Measurements from ENCODE around the gene RPS6KA2. TPM values are rescaled to one million over a fixed set of nuclear protein-coding genes. Genes with fewer than 3 reads are reported as not detected.
"Not testable (repeated sequence)": the region's sequence is repeated elsewhere in the genome, so short reads cannot be mapped to it uniquely, and the experiment has no call there.

The RPS6KA2 gene
- total and polyA plus RNA-seq, 2 donors (not counting 3 experiments of a cell fraction or from before 2014, with no cell fraction given), result 54.5 to 75.8 TPM

DNA sequence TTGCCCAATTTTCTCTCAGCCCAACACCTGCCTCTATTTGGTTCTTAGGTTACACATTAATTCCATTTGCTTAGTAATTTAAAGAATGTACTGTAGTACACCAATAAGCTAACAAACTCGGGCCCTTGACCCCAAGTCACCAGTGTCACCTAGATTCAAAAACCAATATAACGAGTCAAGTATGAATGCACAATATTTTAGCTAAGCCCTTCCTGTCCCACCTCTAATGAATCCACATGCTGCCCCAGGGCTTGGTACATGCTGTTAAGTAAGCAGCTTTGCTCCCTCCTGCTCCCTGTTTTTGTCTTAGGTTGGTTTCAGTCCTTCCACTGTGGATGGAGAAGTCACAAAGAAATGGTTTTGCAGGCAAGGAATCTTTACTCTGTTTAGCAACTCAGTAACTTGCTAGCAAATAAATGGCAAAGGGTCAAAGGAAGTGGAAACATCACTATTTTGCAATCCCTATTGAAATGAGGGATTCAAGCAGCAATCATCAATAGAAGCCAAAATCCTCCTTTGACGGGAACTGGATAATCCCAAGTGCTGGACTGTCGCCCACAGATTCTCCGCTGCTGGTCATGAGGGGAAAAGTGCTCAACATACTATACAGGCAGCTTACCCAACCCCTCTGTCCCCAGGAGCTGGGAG, 239.3 kb downstream of the RPS6KA2 start:
- H3K27me3 ChIP-seq (ENCODE audit: control insufficient read depth in 2 of 2, insufficient read depth in 2 of 2, low read length in 2 of 2), result peaks cover 3 to 4% of the 10 kb centered on the region in 2 experiments
- no peaks in the 10 kb centered on the region for H3K4me1 ChIP-seq (ENCODE audit: control insufficient read depth, extremely low read depth, insufficient read depth, low read length)
- H3K4me3 ChIP-seq (replicated peaks in 1 of 3; ENCODE audit: insufficient read depth in 1 of 3, low read depth in 1 of 3, low read length in 3 of 3), result no peak overlapping the region
- no peak overlapping the region for H3K9ac ChIP-seq (replicated peaks; ENCODE audit: extremely low read depth, insufficient read depth, low read length)
- no peak overlapping the region for H2AFZ ChIP-seq (ENCODE audit: low read depth, low read length)
- DNase-seq (ENCODE audit: low read depth, low spot score) (no peak), FAIRE-seq (no peak)
- no peaks in the 10 kb centered on the region for H3K9me1 ChIP-seq (replicated peaks; ENCODE audit: control insufficient read depth, extremely low read depth, insufficient read depth, low read length)
- no peaks in the 10 kb centered on the region for H3K9me3 ChIP-seq (replicated peaks; ENCODE audit: control insufficient read depth, insufficient read depth, low read length)
- no peaks in the 10 kb centered on the region for H3K79me2 ChIP-seq (ENCODE audit: control insufficient read depth, insufficient read depth, low read length)
- no TSS peak for BruUV-seq (replicated peaks)
- intact Hi-C loops (cut with micrococcal nuclease) (no loop called here), dilution Hi-C loops (cut with MboI; ENCODE audit: extremely low pct_ligation_motif_present, low sequenced_read_pairs) (no loop called here)
- ChIA-PET CTCF (interaction anchor here (2.0 to 3.3 kb wide), 3 partner anchors 13 to 112 kb away, joined by 8 to 17 read pairs (median 13); no protein-coding TSS in a partner anchor), POLR2A (no interaction called here)
- no peaks in the 10 kb centered on the region for H3K36me3 ChIP-seq (ENCODE audit: control insufficient read depth in 2 of 2, extremely low read depth in 1 of 2, insufficient read depth in 2 of 2, low read length in 2 of 2)
- TF ChIP-seq MYC (IDR thresholded peaks at IDR 0.05; ENCODE audit: low read depth, low read length), result no peak
- H4K20me1 ChIP-seq (replicated peaks; ENCODE audit: control insufficient read depth, extremely low read depth, insufficient read depth, low read length), result no peaks in the 10 kb centered on the region
- no peak overlapping the region for H3K4me2 ChIP-seq (ENCODE audit: insufficient read depth, low read length)
- no peak overlapping the region for H3K27ac ChIP-seq (ENCODE audit: insufficient read depth, low read depth, low read length)

- H3K9me3 ChIP-seq (replicated peaks; ENCODE audit: control insufficient read depth, insufficient read depth, low read length); H3K79me2 ChIP-seq (ENCODE audit: control insufficient read depth, insufficient read depth, low read length); H3K4me3 ChIP-seq (replicated peaks in 1 of 3; ENCODE audit: insufficient read depth in 1 of 3, low read depth in 1 of 3, low read length in 3 of 3); H2AFZ ChIP-seq (ENCODE audit: low read depth, low read length); H3K9ac ChIP-seq (replicated peaks; ENCODE audit: extremely low read depth, insufficient read depth, low read length); intact Hi-C loops (cut with micrococcal nuclease); H3K4me1 ChIP-seq (ENCODE audit: control insufficient read depth, extremely low read depth, insufficient read depth, low read length); H3K4me2 ChIP-seq (ENCODE audit: insufficient read depth, low read length); H4K20me1 ChIP-seq (replicated peaks; ENCODE audit: control insufficient read depth, extremely low read depth, insufficient read depth, low read length); DNase-seq (ENCODE audit: low read depth, low spot score); BruUV-seq (replicated peaks); H3K27ac ChIP-seq (ENCODE audit: insufficient read depth, low read depth, low read length); H3K9me1 ChIP-seq (replicated peaks; ENCODE audit: control insufficient read depth, extremely low read depth, insufficient read depth, low read length); dilution Hi-C loops (cut with MboI; ENCODE audit: extremely low pct_ligation_motif_present, low sequenced_read_pairs); H3K36me3 ChIP-seq (ENCODE audit: control insufficient read depth in 2 of 2, extremely low read depth in 1 of 2, insufficient read depth in 2 of 2, low read length in 2 of 2); H3K27me3 ChIP-seq (ENCODE audit: control insufficient read depth in 2 of 2, insufficient read depth in 2 of 2, low read length in 2 of 2); FAIRE-seq; POLR2A ChIA-PET: not testable (repeated sequence)
- CTCF ChIA-PET, result interaction anchor here (2.0 to 3.3 kb wide), 3 partner anchors 13 to 111 kb away, joined by 8 to 17 read pairs (median 13); no protein-coding TSS in a partner anchor
Measured at GRCh38 chr6:166387098-166387497, 240.0 kb downstream of the RPS6KA2 start.

All from endothelial cell of umbilical vein (primary cell).